PC-3 (cell line): ENCODE results near the gene YIF1A. TPM values are rescaled to one million over a fixed set of nuclear protein-coding genes. Genes with fewer than 3 reads are reported as not detected.
A peak's percentile ranks its signal among the peaks of the same experiment; 100 is the strongest.
"Not testable (repeated sequence)": the region's sequence is repeated elsewhere in the genome, so short reads cannot be mapped to it uniquely, and the experiment has no call there.

ENCODE experiments used
- ATAC-seq: fragments of 200-7000 bp; cut with Tn5 transposase; 2 replicates; pipeline ENCODE4 v1.9.1; 2020; ENCODE audit warnings: mild to moderate bottlenecking, moderate library complexity
- BruUV-seq: library from RNA; stranded (reverse); fragments of 400-500 nt; replicated peaks from 2 replicates; lab custom pipeline; 2021; lab: Mats Ljungman, UMichigan
- CTCF ChIA-PET: fragments of 300-600 bp; sonication (Branson Sonifier 250); formaldehyde crosslinking; loops from one replicate; lab custom pipeline; 2022; ENCODE audit warnings: antibody characterized with exemption; lab: Charles Lee
- POLR2A ChIA-PET: fragments of 300-600 bp; sonication (Branson Sonifier 250); formaldehyde crosslinking; loops from one replicate; lab custom pipeline; 2022; ENCODE audit warnings: antibody characterized with exemption; ENCODE audit not compliant: unreplicated experiment; lab: Charles Lee
- DNase-seq: peaks from one replicate; pipeline ENCODE4 v3.0.0-alpha.2; 2015
- H2AFZ ChIP-seq: fragments of 300-600 bp; sonication (generic); 2 replicates; pipeline ENCODE4 v1.6.0; 2016; ENCODE audit warnings: antibody characterized with exemption, low read length
- H3F3A ChIP-seq: fragments of 300-600 bp; sonication (generic); one replicate; pipeline ENCODE4 v1.6.0; 2017; ENCODE audit warnings: antibody characterized with exemption, low read length, control low read depth, mild to moderate bottlenecking; ENCODE audit not compliant: unreplicated experiment
- H3K27ac ChIP-seq: fragments of 300-600 bp; sonication (generic); 2 replicates; pipeline ENCODE4 v1.5.1; 2016; ENCODE audit warnings: mild to moderate bottlenecking, low read length
- H3K27me3 ChIP-seq: fragments of 300-600 bp; sonication (generic); 2 replicates; pipeline ENCODE4 v1.6.1; 2016; ENCODE audit warnings: low read length, mixed read lengths
- H3K36me3 ChIP-seq: fragments of 300-600 bp; sonication (generic); 2 replicates; pipeline ENCODE4 v1.6.1; 2016; ENCODE audit warnings: low read depth, mixed run types, low read length, mixed read lengths
- H3K4me1 ChIP-seq: fragments of 300-600 bp; sonication (generic); 2 replicates; pipeline ENCODE4 v1.5.1; 2016; ENCODE audit warnings: low read length; ENCODE audit not compliant: insufficient read depth
- H3K4me2 ChIP-seq: fragments of 300-600 bp; sonication (generic); 2 replicates; pipeline ENCODE4 v1.6.0; 2016; ENCODE audit warnings: low read length
- H3K4me3 ChIP-seq: fragments of 300-600 bp; sonication (generic); 2 replicates; pipeline ENCODE4 v1.5.1; 2016; ENCODE audit warnings: mild to moderate bottlenecking, low read length, mixed read lengths
- H3K79me2 ChIP-seq: fragments of 300-600 bp; sonication (generic); 2 replicates; pipeline ENCODE4 v1.6.1; 2017; ENCODE audit warnings: low read length, mixed read lengths
- H3K9ac ChIP-seq: fragments of 300-600 bp; sonication (generic); 2 replicates; pipeline ENCODE4 v1.6.0; 2016; ENCODE audit warnings: mild to moderate bottlenecking, low read length
- H3K9me2 ChIP-seq: fragments of 300-600 bp; sonication (generic); replicated peaks from 2 replicates; pipeline ENCODE4 v1.6.1; 2016; ENCODE audit warnings: mixed run types, low read length, mixed read lengths
- H3K9me3 ChIP-seq: fragments of 300-600 bp; sonication (generic); 2 replicates; pipeline ENCODE4 v1.6.1; 2016; ENCODE audit warnings: low read length, mixed read lengths
- H4K20me1 ChIP-seq: fragments of 300-600 bp; sonication (generic); 2 replicates; pipeline ENCODE4 v1.6.1; 2016; ENCODE audit warnings: low read length, mixed read lengths
- EZH2 ChIP-seq: fragments of 300-600 bp; sonication (generic); IDR thresholded peaks from one replicate; pipeline ENCODE4 v1.6.1; 2017; ENCODE audit warnings: antibody characterized with exemption, mild to moderate bottlenecking, low read length; ENCODE audit not compliant: unreplicated experiment
- EZH2phosphoT487 ChIP-seq: fragments of 300-600 bp; sonication (generic); IDR thresholded peaks from 2 replicates; pipeline ENCODE4 v1.6.1; 2018; ENCODE audit warnings: mild to moderate bottlenecking, antibody characterized with exemption, low read length, borderline replicate concordance
- intact Hi-C: fragments of 100-400 bp; cut with micrococcal nuclease; formaldehyde crosslinking; loops from 2 replicates; pipeline ENCODE4 v1.9.0; 2023
- total RNA-seq: library from RNA; depleted of rRNA; stranded (reverse); fragments of >200 nt; gene quantifications from 2 replicates; pipeline ENCODE4 v1.2.3, GENCODE V29; 2014
- TF ChIP-seq, protein P1 (sequence below): fragments of 300-600 bp; sonication (generic); conservative IDR thresholded peaks from 2 replicates; pipeline ENCODE4 v1.5.1; 2017; ENCODE audit warnings: antibody characterized with exemption, low read depth, mild to moderate bottlenecking, low read length

YIF1A gene
- total RNA-seq, 1 experiment from 2014 or later: 236 TPM

DNA sequence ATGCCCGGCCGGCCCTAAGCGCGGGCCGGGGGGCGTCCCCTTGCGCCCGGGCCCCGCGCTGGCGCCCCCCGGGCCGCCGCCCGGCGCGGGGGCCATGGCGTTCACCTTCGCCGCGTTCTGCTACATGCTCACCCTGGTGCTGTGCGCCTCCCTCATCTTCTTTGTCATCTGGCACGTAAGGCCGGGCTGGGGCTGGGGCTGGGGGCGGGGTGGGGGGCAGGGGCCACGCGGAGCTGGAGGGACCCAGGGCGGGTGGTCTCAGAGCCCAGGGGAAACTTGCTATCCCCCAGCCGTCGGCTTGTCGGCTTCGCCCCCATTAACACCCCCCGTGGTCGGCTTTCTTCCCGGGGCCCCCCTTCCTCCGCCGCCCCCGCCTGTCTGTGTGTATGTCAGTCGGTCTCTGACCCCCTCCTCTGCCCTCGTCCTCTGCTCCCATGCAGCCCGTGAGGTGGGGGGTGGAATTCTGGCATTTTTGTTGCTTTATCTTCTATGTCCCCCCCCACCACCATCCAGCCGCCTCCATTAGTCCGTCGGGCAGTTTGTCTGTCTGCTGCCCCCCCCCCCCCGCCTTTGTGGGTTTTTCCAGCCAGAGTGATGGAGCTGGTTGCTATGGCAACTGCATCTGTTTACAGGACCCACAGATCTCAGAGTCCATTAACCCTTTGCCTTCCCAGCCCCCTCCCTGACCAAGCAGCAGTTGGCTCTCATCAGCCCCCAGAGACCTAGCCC, 10.4 kb downstream of the YIF1A start:
- intact Hi-C loops: no loop called here
- Histone ChIP-seq H3K4me3 (no peak overlapping the region), H3F3A (no peaks in the 10 kb centered on the region), H3K27ac (no peak overlapping the region), H4K20me1 (no peaks in the 10 kb centered on the region), H3K27me3 (no peaks in the 10 kb centered on the region), H3K36me3 (peaks cover 19% of the 10 kb centered on the region; the same call in 1 of the 2 replicates), H3K9me3 (no peaks in the 10 kb centered on the region), H3K9me2 (no peaks in the 10 kb centered on the region), H3K4me2 (no peak overlapping the region), H2AFZ (no peak overlapping the region), H3K79me2 (no peaks in the 10 kb centered on the region), H3K9ac (no peak overlapping the region), H3K4me1 (peaks cover 9% of the 10 kb centered on the region; the same call in 1 of the 2 replicates)
- POLR2A ChIA-PET: interaction anchor here (0.6 kb wide), 1 partner anchor 10 kb away, joined by 13 read pairs; no protein-coding TSS in a partner anchor
- TF ChIP-seq, protein P1, sequence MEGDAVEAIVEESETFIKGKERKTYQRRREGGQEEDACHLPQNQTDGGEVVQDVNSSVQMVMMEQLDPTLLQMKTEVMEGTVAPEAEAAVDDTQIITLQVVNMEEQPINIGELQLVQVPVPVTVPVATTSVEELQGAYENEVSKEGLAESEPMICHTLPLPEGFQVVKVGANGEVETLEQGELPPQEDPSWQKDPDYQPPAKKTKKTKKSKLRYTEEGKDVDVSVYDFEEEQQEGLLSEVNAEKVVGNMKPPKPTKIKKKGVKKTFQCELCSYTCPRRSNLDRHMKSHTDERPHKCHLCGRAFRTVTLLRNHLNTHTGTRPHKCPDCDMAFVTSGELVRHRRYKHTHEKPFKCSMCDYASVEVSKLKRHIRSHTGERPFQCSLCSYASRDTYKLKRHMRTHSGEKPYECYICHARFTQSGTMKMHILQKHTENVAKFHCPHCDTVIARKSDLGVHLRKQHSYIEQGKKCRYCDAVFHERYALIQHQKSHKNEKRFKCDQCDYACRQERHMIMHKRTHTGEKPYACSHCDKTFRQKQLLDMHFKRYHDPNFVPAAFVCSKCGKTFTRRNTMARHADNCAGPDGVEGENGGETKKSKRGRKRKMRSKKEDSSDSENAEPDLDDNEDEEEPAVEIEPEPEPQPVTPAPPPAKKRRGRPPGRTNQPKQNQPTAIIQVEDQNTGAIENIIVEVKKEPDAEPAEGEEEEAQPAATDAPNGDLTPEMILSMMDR: no peak
- no peak for TF ChIP-seq EZH2phosphoT487
- no peak for TF ChIP-seq EZH2
- BruUV-seq: no TSS peak
- CTCF ChIA-PET: no interaction called here
- DNase-seq: peak; percentile 18
- no peak; the same call in 1 of the 2 replicates for ATAC-seq

DNA sequence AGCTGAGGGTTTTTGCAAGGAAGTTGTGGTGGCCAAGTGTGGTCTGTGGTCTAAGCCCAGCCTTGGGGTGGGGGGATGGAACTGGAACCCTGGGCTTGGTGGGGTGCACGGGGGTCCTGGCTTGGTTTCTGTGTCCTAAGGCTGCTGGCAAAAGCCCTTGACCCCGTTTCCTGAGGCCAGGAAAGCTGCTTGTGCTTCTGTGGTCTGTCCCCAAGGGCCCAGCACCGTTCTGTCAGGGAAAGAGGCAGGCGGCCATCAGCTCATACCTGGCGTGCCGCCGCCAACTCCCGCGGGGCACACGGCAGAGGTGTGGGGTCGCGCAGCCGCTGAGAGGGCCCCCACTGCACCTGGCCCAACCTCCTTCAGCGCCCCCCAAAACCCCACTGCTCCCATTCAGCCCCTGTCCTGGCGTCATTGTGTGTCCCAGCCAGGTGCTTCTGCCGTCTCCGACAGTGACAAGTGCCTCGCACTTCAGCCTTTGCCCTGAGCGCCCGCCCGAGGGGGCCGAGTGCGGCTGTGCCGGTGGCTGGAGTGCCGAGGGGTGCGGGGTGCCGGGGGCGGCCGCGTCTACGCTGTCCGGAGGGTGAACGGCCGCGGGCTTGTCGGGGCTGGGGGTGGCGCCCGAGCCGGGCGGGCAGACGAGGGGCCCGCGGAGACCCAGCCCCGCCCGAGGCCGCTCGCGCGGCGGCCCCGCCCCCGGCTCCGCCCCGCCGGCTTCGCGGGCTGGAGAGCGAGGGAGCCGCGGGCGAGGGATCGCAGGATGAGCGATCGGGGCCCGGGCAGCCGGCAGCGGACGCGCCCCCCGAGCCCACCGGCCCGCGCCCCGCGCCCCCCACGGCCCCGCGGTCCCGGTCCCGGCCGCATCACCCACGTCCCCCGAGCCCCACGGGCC, 11.2 kb downstream of the YIF1A start, which contains the start of gene CNIH2:
CNIH2 (plus strand) TSS at position 705 of the 892 bp plus-strand sequence. CDS start 282 bp downstream, outside the sequence.
- BruUV-seq: no TSS peak
- CTCF ChIA-PET: interaction anchor here (0.6 kb wide), 1 partner anchor 256 kb away, joined by 3 read pairs; no protein-coding TSS in a partner anchor

DNA sequence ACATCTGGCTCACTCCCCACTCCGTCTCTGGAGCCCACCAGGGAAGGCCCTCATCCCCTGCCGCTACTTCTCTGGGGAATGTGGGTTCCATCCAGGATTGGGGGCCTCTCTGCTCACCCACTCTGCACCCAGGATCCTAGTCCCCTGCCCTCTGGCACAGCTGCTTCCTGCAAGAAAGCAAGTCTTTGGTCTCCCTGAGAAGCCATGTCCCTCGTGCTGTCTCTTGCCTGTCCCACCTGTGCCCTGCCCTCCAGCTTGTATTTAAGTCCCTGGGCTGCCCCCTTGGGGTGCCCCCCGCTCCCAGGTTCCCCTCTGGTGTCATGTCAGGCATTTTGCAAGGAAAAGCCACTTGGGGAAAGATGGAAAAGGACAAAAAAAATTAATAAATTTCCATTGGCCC, 11.9 kb downstream of the YIF1A start:
- Histone ChIP-seq H3K36me3 (peaks cover 34% of the 10 kb centered on the region; the same call in 1 of the 2 replicates), H4K20me1 (0 out of 2 replicates have a peak, but pooled peaks cover 13% of the 10 kb centered on the region)
- ATAC-seq, H2AFZ ChIP-seq, H3K9ac ChIP-seq, H3K9me3 ChIP-seq, intact Hi-C loops, H3K79me2 ChIP-seq, H3F3A ChIP-seq, H3K4me2 ChIP-seq, H3K4me3 ChIP-seq, H3K27ac ChIP-seq, DNase-seq, H3K27me3 ChIP-seq, H3K9me2 ChIP-seq, H3K4me1 ChIP-seq: not testable (repeated sequence)
- TSS peak; percentile 36 for BruUV-seq
- CTCF ChIA-PET: interaction anchor here (0.6 kb wide), 1 partner anchor 255 kb away, joined by 3 read pairs; no protein-coding TSS in a partner anchor
- POLR2A ChIA-PET: interaction anchor here (0.6 kb wide), 1 partner anchor 19 kb away, joined by 3 read pairs; no protein-coding TSS in a partner anchor

More for the DNA sequence above, 11.2 kb downstream of the YIF1A start, which contains the start of gene CNIH2:
- no peak within 1 kb of the TSS for H3K27ac ChIP-seq
- intact Hi-C loops: no loop called here
- no peak within 1 kb of the TSS for H3K9ac ChIP-seq
- H3F3A ChIP-seq: no peaks in the 10 kb centered on the region
- no peaks in the 10 kb centered on the region for H3K9me2 ChIP-seq
- 0 out of 2 replicates have a peak, but pooled peaks cover 7% of the 10 kb centered on the region for H4K20me1 ChIP-seq
- no peak for TF ChIP-seq EZH2phosphoT487
- TF ChIP-seq, protein P1: no peak
- no peak for TF ChIP-seq EZH2
- no peaks in the 10 kb centered on the region for H3K27me3 ChIP-seq
- H3K79me2 ChIP-seq: no peaks in the 10 kb centered on the region
- H3K36me3 ChIP-seq: peaks cover 27% of the 10 kb centered on the region; the same call in 1 of the 2 replicates
- H3K4me1 ChIP-seq: peaks cover 9% of the 10 kb centered on the region; the same call in 1 of the 2 replicates
- H2AFZ ChIP-seq: no peak within 1 kb of the TSS
- POLR2A ChIA-PET: interaction anchor here (0.6 kb wide), 2 partner anchors 11 to 19 kb away, joined by 3 read pairs; partner anchors contain the start of gene YIF1A
- peak within 1 kb of the TSS; percentile 43; the same call in 1 of the 2 replicates for H3K4me3 ChIP-seq
- ATAC-seq (peak; percentile 39), DNase-seq (peak; percentile 50)
- peak within 1 kb of the TSS; percentile 68 for H3K4me2 ChIP-seq
- no peaks in the 10 kb centered on the region for H3K9me3 ChIP-seq

DNA sequence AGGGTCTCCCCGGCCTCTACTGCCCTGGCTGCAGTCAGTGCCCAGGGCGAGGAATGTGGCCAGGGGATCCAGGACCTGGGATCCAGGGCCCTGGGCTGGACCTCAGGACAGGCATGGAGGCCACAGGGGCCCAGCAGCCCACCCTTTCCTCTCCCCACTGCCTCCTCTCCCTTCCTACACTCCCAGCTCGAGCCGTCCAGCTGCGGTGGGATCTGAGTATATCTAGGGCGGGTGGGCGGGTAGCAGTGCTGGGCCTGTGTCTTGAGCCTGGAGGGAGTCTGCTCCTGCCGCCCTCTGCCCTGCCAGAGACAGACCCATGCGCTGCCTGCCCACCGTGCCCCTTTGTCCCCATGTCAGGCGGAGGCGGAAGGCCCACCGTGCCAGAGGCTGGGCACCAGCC, 12.3 kb downstream of the YIF1A start:
- 0 out of 2 replicates have a peak, but pooled peaks cover 13% of the 10 kb centered on the region for H4K20me1 ChIP-seq
- H3F3A ChIP-seq, H2AFZ ChIP-seq, H3K79me2 ChIP-seq, H3K27me3 ChIP-seq, H3K9me3 ChIP-seq, H3K4me2 ChIP-seq, H3K27ac ChIP-seq, H3K9me2 ChIP-seq, intact Hi-C loops, H3K4me1 ChIP-seq, ATAC-seq, BruUV-seq, H3K9ac ChIP-seq, H3K4me3 ChIP-seq, DNase-seq: not testable (repeated sequence)
- POLR2A ChIA-PET: interaction anchor here (0.6 kb wide), 1 partner anchor 18 kb away, joined by 3 read pairs; no protein-coding TSS in a partner anchor
- peaks cover 37% of the 10 kb centered on the region; the same call in 1 of the 2 replicates for H3K36me3 ChIP-seq
- CTCF ChIA-PET: interaction anchor here (0.6 kb wide), 1 partner anchor 254 kb away, joined by 3 read pairs; no protein-coding TSS in a partner anchor
